GM20431 (cell line): Measurements from ENCODE around the gene GABRR2.

ENCODE experiments used
- in situ Hi-C: fragments of 300-500 bp; cut with MseI, MboI; formaldehyde crosslinking; loops from one replicate; pipeline ENCODE4 v1.15.0; 2020; ENCODE audit warnings: low sequenced_read_pairs; ENCODE audit not compliant: unreplicated experiment

The GABRR2 gene

GRCh38 chr6:89315249-89315885, at the start of gene GABRR2:
TSS of gene GABRR2 (minus strand) at chr6:89315299. CDS start at chr6:89315165, 134 bp downstream.
- in situ Hi-C loops = no loop called here

DNA sequence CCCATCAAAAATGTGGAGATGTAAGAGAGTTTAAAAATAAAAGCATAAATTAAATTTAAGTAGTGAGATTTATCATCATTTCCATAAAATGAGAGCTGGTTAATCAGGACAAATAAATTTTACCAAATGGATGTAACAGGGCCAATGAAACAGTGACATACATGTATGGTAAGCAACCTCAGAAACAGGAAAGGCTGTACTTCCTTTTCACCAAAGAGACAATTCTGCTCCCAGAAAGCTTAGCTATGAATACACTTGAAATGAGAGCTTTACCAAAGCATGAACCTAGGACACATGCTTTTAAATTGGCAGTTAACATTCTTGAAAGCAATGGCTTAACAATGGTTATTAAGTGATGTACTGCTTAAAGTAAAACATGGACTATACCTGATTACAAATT, 49.5 kb upstream of the GABRR2 start:
- in situ Hi-C loops = no loop called here

GRCh38 chr6:89361171-89361570, 46.1 kb upstream of the GABRR2 start:
- in situ Hi-C loops = no loop called here

DNA sequence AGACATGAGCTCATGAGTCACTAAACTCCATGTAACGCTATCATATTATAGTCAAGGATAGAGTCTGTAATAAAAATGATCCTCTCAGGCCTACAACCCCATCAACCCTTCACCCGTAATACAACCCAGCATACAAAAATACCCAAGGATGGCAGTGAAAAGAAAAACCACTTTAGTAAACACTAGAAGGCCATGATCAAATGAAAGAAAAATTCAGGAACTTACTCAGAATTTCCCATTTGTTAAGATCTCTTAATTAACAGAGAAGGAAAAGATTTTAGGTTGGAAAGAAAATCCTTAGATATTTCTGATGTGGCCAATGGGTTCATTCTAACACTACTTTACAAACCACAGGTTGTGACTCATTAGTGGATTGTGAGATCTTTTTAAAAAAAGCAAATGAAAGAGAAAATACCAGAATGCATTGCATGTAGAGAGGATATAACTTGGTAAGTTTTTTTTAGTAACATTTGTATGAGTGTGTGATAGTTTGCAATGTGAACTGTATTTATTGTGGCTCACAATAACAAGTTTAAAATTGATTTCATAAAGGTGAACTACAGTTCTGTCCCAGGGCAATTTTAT, 45.4 kb upstream of the GABRR2 start:
- in situ Hi-C loops = no loop called here

GRCh38 chr6:89359561-89359960, 44.5 kb upstream of the GABRR2 start:
- in situ Hi-C loops = no loop called here

- in situ Hi-C loops = no loop called here
Observed at GRCh38 chr6:89357390-89357789, 42.3 kb upstream of the GABRR2 start.

- in situ Hi-C loops = no loop called here
Observed at GRCh38 chr6:89356642-89357170, 41.6 kb upstream of the GABRR2 start.

GRCh38 chr6:89355511-89356194, 40.6 kb upstream of the GABRR2 start:
- in situ Hi-C loops = no loop called here

GRCh38 chr6:89353702-89354392, 38.7 kb upstream of the GABRR2 start:
- in situ Hi-C loops = no loop called here

DNA sequence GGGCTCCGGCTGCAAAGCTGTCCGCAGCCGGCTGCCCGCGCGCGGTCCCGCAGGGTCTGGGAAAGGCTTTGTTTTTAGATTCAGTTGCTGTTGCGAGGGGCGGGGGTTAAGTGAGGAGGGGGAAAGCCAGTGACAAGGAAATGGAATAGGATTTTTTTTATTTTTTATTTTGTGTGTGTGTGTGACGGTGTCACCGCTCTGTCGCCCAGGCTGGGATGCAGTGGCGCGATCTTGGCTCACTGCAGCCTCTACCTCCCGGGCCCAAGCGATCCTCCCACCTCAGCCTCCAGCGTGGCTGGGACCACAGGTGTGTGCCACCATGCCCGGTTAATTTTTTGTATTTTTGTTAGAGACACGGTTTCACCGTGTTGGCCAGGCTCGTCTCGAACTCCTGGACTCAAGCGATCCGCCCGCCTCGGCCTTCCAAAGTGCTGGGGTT, 38.0 kb upstream of the GABRR2 start:
- in situ Hi-C loops = no loop called here

- in situ Hi-C loops = no loop called here
Observed at GRCh38 chr6:89352278-89353117, 37.4 kb upstream of the GABRR2 start, which contains the start of gene UBE2J1. TSS of gene UBE2J1 (minus strand) at chr6:89352722. CDS start at chr6:89352569, 153 bp downstream.

DNA sequence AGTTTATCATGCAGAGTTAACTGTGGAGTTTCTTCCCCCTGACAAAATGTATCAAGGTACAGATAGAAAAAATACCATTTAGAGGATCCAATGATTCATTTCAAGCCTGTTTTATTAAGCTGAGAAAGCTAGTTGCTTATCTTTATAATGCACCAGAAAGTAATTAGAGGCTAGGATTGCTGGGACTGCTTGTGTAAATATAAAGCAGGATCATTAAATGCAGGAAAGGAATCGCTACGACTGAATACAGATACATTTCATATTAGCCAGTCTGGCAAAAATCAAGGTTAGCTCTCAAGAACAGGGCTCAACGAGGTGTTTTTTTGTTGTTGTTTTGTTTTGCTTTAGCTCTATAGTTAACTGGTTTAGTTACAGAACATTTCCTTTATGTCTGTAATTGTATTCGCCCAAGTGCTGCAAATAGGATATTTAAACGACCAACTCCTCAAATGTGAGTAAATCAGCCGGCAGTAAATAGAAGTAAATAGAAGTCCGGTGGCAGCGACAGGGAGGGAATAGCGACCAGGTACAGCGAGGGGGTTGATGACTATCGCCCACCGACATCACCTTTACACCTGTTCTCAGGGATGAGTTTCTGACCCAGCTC, 36.7 kb upstream of the GABRR2 start:
- in situ Hi-C loops = no loop called here

DNA sequence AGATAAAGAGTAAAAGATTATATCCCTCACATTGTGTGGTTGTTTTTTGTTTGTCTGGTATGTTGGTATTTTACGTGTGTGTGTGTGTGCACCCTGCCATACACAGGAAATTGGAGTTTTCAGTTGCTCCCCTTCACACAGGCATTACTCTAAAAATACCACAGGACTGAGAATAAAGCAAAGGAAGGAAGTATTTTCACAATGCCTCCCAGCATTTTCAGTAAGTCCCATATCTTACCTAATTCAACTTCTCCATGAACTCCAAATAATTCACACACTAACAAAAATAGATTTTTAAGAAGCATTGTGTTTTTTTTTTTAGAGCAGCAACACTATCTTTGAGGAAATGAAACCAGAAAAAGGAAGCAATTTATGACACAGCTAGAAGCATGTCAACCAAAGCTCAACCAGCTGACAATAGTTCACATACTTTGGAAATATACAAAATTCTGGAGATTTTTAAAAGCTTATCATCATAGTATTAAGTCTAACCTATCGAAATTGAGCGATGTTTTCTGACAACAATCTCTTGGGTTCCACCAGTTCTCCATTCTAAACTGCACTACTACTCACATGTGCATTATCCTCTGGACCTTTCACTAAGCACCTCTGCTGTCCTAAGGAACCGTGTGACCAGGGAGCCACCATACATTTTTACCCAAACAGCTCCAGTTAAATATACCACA, 35.3 kb upstream of the GABRR2 start:
- in situ Hi-C loops = no loop called here

GRCh38 chr6:89348372-89348771, 33.3 kb upstream of the GABRR2 start:
- in situ Hi-C loops = no loop called here

DNA sequence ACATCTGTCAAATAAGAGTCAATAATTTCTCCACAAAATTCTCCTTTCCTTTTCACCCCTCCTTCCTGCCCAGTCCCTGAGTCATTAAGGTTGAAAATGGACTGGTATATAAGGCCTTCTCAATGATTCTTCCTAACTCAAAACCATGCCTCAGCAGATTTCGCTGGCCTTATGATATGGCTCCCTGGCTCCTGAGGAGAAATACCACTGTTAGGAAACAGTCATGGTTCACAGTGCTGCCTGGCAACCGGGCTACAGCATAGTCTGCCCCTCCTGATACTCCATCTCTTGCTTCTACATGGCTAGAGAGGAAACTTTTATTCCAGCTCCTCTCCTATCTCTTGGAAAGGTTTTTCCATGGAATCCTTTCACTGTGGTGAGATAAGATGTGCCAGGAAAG, 32.7 kb upstream of the GABRR2 start:
- in situ Hi-C loops = no loop called here

DNA sequence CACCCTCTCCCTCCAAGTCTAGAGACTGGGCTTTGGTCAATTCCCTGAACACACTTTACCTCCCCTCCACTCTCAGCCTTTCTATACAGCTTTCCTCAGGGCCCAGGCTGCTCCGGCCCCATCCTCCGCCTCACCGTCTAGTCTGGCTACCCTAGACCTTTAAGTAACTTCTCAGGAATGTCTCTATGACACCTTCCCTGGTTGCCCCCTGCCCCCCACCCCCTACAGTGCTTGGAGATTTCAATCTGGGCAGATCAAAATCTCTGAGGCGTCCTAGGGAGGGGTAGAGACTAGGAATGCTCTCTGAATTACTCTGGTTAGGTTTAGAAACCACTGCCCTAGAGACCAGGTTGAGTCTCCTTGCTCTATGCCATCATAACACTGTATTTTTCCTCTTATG, 31.3 kb upstream of the GABRR2 start:
- in situ Hi-C loops = no loop called here

DNA sequence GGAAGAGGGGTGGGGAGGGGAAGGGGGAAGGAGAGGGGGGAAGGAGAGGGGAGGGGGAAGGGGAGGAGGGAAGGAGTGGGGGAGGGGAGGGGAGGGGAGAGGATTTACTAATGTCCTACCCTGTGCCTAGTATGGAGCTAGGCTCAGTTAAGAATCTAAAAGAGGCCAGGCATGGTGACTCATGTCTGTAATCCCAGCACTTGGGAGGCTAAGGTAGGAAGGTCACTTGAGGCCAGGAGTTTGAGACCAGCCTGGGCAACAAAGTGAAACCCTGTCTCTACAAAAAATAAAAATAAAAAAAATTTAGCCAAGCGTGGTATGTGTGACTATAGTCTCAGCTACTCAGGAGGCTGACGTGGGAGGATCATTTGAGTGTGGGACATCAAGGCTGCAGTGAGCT, 24.5 kb upstream of the GABRR2 start:
- in situ Hi-C loops = no loop called here

DNA sequence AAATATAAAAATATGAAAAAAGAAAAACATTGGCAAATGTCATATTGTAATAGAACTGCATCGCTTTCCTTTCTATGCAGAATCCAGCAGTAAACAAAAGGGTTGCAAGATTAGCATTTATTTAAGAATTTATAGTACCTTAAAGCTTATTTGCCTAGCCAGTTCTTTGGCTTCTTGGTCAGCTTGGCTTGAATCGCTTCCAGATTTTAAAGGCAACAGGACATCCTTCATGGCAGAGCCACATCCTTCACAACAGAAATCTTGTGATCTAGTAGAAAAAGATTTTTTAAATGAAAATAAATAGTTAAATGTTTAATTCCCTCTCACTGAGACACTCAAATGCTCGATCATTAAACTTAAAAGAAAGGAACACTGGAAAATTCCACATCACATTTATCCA, 20.1 kb upstream of the GABRR2 start:
- in situ Hi-C loops = no loop called here

GRCh38 chr6:89330910-89331309, 15.8 kb upstream of the GABRR2 start:
- in situ Hi-C loops = no loop called here
